ENCODE results near the gene STYX. TPM values are rescaled to one million over a fixed set of nuclear protein-coding genes. Genes with fewer than 3 reads are reported as not detected.

STYX gene
- total and polyA plus RNA-seq, 10 of the 15 experiments (the other 5 are each of a cell fraction or from before 2014, with no cell fraction given) = 5.0 to 15.3 (median 9.5) TPM

GRCh38 chr14:52683985-52684520, 45.9 kb upstream of the STYX start:
- Histone ChIP-seq H3K4me1 (ENCODE audit: control insufficient read depth, insufficient read depth, low read length) (no peaks in the 10 kb centered on the region; the same call in 1 of the 2 replicates), H3K79me2 (ENCODE audit: control insufficient read depth, insufficient read depth, low read length) (peaks cover 58% of the 10 kb centered on the region), H3K4me2 (ENCODE audit: control insufficient read depth, insufficient read depth) (no peak overlapping the region), H3K9me3 (replicated peaks; ENCODE audit: control insufficient read depth, insufficient read depth, low read length) (no peaks in the 10 kb centered on the region), H3K27ac (ENCODE audit: control insufficient read depth, insufficient read depth) (no peak overlapping the region), H2AFZ (ENCODE audit: control insufficient read depth, low read depth, low read length) (no peak overlapping the region), H3K27me3 (replicated peaks in 1 of 2; ENCODE audit: control insufficient read depth in 2 of 2, insufficient read depth in 2 of 2, low read length in 1 of 2) (no peaks in the 10 kb centered on the region), H3K9ac (ENCODE audit: control insufficient read depth, insufficient read depth, low read length) (no peak overlapping the region), H4K20me1 (ENCODE audit: control insufficient read depth, insufficient read depth) (no peaks in the 10 kb centered on the region; the same call in 1 of the 2 replicates), H3K36me3 (ENCODE audit: control insufficient read depth in 2 of 2, insufficient read depth in 2 of 2, low read length in 1 of 2) (peaks cover 0 to 5% of the 10 kb centered on the region in 2 experiments; a peak in 2 of 4 replicates), H3K4me3 (no peak overlapping the region)
- WGBS (ENCODE audit: insufficient coverage, insufficient replicate concordance, low lambda C conversion rate, missing lambda C conversion rate) = 96% methylated on average over 2 of the region's 2 CpGs
- FAIRE-seq (no peak), DNase-seq (ENCODE audit: low read depth, low spot score) (no peak), ATAC-seq (peak; percentile 15; the same call in 2 of the 3 replicates)
- in situ Hi-C loops (cut with MboI) = no loop called here
- CTCF ChIA-PET = interaction anchor here (0.7 to 1.5 kb wide), 7 partner anchors 8 to 384 kb away, joined by 3 to 5 read pairs (median 3); no protein-coding TSS in a partner anchor
- SMC1A ChIA-PET (ENCODE audit: uncharacterized antibody, unreplicated experiment) = interaction anchor here (0.6 to 1.5 kb wide), 7 partner anchors 14 to 384 kb away, joined by 3 to 4 read pairs (median 3); no protein-coding TSS in a partner anchor
- no TSS peak for BruUV-seq (replicated peaks)
- RAD21 ChIA-PET (ENCODE audit: unreplicated experiment) = interaction anchor here (1.5 to 1.6 kb wide), 2 partner anchors 16 to 42 kb away, joined by 4 read pairs; no protein-coding TSS in a partner anchor
- TF ChIP-seq RAD51 (IDR thresholded peaks at IDR 0.05) (peak; percentile 58), NFXL1 (IDR thresholded peaks at IDR 0.05; ENCODE audit: borderline replicate concordance) (no peak)
- POLR2A ChIA-PET = interaction anchor here (1.0 kb wide), 1 partner anchor 11 kb away, joined by 3 read pairs; the partner anchor contains the start of gene ERO1A
- intact Hi-C loops (cut with micrococcal nuclease; ENCODE audit: unreplicated experiment) = no loop called here

DNA sequence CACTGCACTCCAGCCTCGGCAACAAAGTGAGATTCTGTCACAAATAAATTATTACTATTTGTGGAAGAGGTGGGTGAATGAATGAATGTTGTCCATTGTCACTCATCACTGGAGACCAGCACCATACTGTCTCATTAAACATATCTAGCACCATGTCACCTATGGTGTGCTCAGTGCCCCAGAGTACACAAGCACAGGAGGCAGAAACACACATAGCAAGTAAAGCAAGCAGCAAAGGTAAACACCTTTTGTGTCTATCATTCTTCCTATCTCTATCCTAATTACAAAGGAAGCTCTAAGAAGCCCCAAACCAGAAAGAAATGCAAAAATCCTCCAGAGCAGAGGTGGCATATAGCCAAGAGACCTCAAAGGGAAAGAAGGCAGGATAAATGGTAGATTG, 43.8 kb upstream of the STYX start:
- intact Hi-C loops (cut with micrococcal nuclease; ENCODE audit: unreplicated experiment) = no loop called here

More for the DNA sequence above, 43.8 kb upstream of the STYX start:
- peaks cover 2% of the 10 kb centered on the region for H4K20me1 ChIP-seq (ENCODE audit: control insufficient read depth, insufficient read depth)
- POLR2A ChIA-PET = no interaction called here
- CTCF ChIA-PET = no interaction called here
- no peaks in the 10 kb centered on the region; the same call in 1 of the 2 replicates for H3K4me1 ChIP-seq (ENCODE audit: control insufficient read depth, insufficient read depth, low read length)
- DNase-seq (ENCODE audit: low read depth, low spot score) (no peak), ATAC-seq (peak; percentile 49), FAIRE-seq (no peak)
- no peaks in the 10 kb centered on the region for H3K27me3 ChIP-seq (replicated peaks in 1 of 2; ENCODE audit: control insufficient read depth in 2 of 2, insufficient read depth in 2 of 2, low read length in 1 of 2)
- H3K79me2 ChIP-seq (ENCODE audit: control insufficient read depth, insufficient read depth, low read length) = peaks cover 77% of the 10 kb centered on the region
- TF ChIP-seq ZNF622 (IDR thresholded peaks at IDR 0.05) (no peak), RAD51 (IDR thresholded peaks at IDR 0.05) (no peak), E2F4 (IDR thresholded peaks at IDR 0.05; ENCODE audit: low read depth, low read length) (no peak), CBX3 (IDR thresholded peaks at IDR 0.05; ENCODE audit: borderline replicate concordance, low read depth) (no peak), MXI1 (IDR thresholded peaks at IDR 0.05; ENCODE audit: low read depth, low read length) (no peak)
- SMC1A ChIA-PET (ENCODE audit: uncharacterized antibody, unreplicated experiment) = interaction anchor here (1.0 to 1.7 kb wide), 2 partner anchors 13 to 15 kb away, joined by 3 to 6 read pairs; no protein-coding TSS in a partner anchor
- no TSS peak for BruUV-seq (replicated peaks)
- no peaks in the 10 kb centered on the region for H3K9me3 ChIP-seq (replicated peaks; ENCODE audit: control insufficient read depth, insufficient read depth, low read length)
- in situ Hi-C loops (cut with MboI) = no loop called here
- no peak overlapping the region for H3K4me3 ChIP-seq
- RAD21 ChIA-PET (ENCODE audit: unreplicated experiment) = interaction anchor here (1.5 kb wide), 1 partner anchor 37 kb away, joined by 3 read pairs; no protein-coding TSS in a partner anchor
- peak overlapping the region; percentile 7 for H3K4me2 ChIP-seq (ENCODE audit: control insufficient read depth, insufficient read depth)
- 100% methylated on average over 1 of the region's 1 CpG for WGBS (ENCODE audit: insufficient coverage, insufficient replicate concordance, low lambda C conversion rate, missing lambda C conversion rate)
- no peak overlapping the region for H3K27ac ChIP-seq (ENCODE audit: control insufficient read depth, insufficient read depth)
- no peak overlapping the region for H2AFZ ChIP-seq (ENCODE audit: control insufficient read depth, low read depth, low read length)
- peaks cover 0 to 5% of the 10 kb centered on the region in 2 experiments; a peak in 2 of 4 replicates for H3K36me3 ChIP-seq (ENCODE audit: control insufficient read depth in 2 of 2, insufficient read depth in 2 of 2, low read length in 1 of 2)
- no peak overlapping the region for H3K9ac ChIP-seq (ENCODE audit: control insufficient read depth, insufficient read depth, low read length)

All from GM12878 (cell line).